ENCODE measurements around the gene ZBTB47. TPM values are rescaled to one million over a fixed set of nuclear protein-coding genes. Genes with fewer than 3 reads are reported as not detected.

The ZBTB47 gene
- 1 to 10 TPM; 2.1 to 3.0 (median 3.0) TPM for total RNA-seq
- 1.6 TPM for total RNA-seq (2013)

DNA sequence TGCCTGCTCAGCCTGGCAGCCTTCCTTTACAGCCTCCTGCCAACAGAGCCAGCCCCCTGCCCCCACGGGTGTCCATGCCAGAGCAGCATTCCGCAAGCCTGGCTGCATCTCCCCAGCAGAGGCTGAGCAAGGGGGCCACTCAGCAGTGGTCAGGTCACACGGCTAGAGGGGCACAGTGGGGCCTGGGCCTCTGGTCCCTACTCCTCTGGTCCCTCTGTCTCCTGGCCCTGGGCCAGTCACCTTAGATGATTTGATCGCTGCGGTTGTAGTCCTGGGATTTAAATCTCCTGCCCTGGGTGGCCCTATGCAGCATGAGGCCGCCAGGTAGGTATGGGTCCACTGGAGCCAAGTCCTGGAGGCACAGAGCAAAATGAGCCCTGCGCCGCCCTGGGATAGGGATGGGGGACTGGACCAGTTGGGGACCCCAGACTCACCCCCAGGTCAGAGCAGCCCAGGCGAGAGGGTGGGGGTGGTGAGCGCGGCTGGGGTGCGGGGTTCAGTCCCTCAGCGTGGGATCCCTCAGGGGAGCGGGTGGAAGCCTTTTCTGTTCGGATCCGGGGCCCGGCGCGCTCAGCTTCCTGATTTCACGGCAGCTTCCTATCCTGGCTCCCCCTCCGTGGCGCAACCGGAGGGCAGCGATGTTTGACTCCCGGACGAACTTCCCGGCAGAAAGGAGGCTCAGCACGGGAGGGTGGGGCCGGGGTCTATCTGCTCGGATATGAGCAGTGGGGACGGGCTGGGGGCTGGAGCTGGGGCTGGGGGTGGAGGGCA, at the start of gene ZBTB47:
Gene ZBTB47 (plus strand): TSS at position 138 of the 771 bp plus-strand sequence. CDS start 4,659 bp downstream, outside the sequence.
- TF ChIP-seq CTCF (IDR thresholded peaks at IDR 0.05): no peak
- intact Hi-C loops (cut with micrococcal nuclease): no loop called here
- Mint-ChIP-seq H3K4me1 (peaks cover 0 to 47% of the 10 kb centered on the region in 2 donors), H3K4me3 (peak within 1 kb of the TSS; percentile 88), H3K9me3 (no peaks in the 10 kb centered on the region), H3K36me3 (no peaks in the 10 kb centered on the region), H3K27ac (peak within 1 kb of the TSS in 1 of 2 donors; percentile 82), H3K27me3 (ENCODE audit: low read depth in 2 of 2) (no peaks in the 10 kb centered on the region)
- peak in 1 of 2 donors; percentile 30 for DNase-seq
- peak; percentile 2 to 11 (median 6) for ATAC-seq
- Histone ChIP-seq H3K4me3 (ENCODE audit: low read length) (peak within 1 kb of the TSS; percentile 53), H3K9me3 (ENCODE audit: control insufficient read depth, insufficient read depth, low read length) (no peaks in the 10 kb centered on the region), H3K4me1 (ENCODE audit: control insufficient read depth, insufficient read depth, low read length) (peaks cover 33% of the 10 kb centered on the region), H3K27me3 (ENCODE audit: control insufficient read depth, insufficient read depth, low read length) (no peaks in the 10 kb centered on the region), H3K36me3 (ENCODE audit: control insufficient read depth, insufficient read depth, low read length) (peaks cover 2% of the 10 kb centered on the region), H3K27ac (ENCODE audit: low read length) (no peak within 1 kb of the TSS)
- WGBS (ENCODE audit: insufficient coverage): 18% methylated on average over 31 of the region's 31 CpGs

GRCh38 chr3:42605546-42606173, 47.8 kb upstream of the ZBTB47 start:
- no peak overlapping the region for H3K4me3 Mint-ChIP-seq
- no peak for ATAC-seq
- intact Hi-C loops (cut with micrococcal nuclease): no loop called here
- no peaks in the 10 kb centered on the region for H3K9me3 ChIP-seq (ENCODE audit: control insufficient read depth, insufficient read depth, low read length)
- H3K27me3 ChIP-seq (ENCODE audit: control insufficient read depth, insufficient read depth, low read length): no peaks in the 10 kb centered on the region
- H3K27ac Mint-ChIP-seq: peak overlapping the region; percentile 1 to 37
- TF ChIP-seq CTCF (IDR thresholded peaks at IDR 0.05): no peak
- no peaks in the 10 kb centered on the region for H3K9me3 Mint-ChIP-seq
- no peaks in the 10 kb centered on the region for H3K36me3 Mint-ChIP-seq
- H3K4me1 ChIP-seq (ENCODE audit: control insufficient read depth, insufficient read depth, low read length): peaks cover 12% of the 10 kb centered on the region
- DNase-seq: no peak
- 89% methylated on average over 2 of the region's 5 CpGs for WGBS (ENCODE audit: insufficient coverage)
- H3K27me3 Mint-ChIP-seq (ENCODE audit: low read depth in 2 of 2): no peaks in the 10 kb centered on the region
- H3K4me3 ChIP-seq (ENCODE audit: low read length): no peak overlapping the region
- peaks cover 58 to 64% of the 10 kb centered on the region in 2 donors for H3K4me1 Mint-ChIP-seq
- H3K36me3 ChIP-seq (ENCODE audit: control insufficient read depth, insufficient read depth, low read length): peaks cover 10% of the 10 kb centered on the region
- H3K27ac ChIP-seq (ENCODE audit: low read length): no peak overlapping the region

- Histone ChIP-seq H3K36me3 (ENCODE audit: control insufficient read depth, insufficient read depth, low read length) (peaks cover 10% of the 10 kb centered on the region), H3K27ac (ENCODE audit: low read length) (no peak overlapping the region), H3K27me3 (ENCODE audit: control insufficient read depth, insufficient read depth, low read length) (no peaks in the 10 kb centered on the region), H3K4me3 (ENCODE audit: low read length) (no peak overlapping the region), H3K4me1 (ENCODE audit: control insufficient read depth, insufficient read depth, low read length) (peaks cover 8% of the 10 kb centered on the region), H3K9me3 (ENCODE audit: control insufficient read depth, insufficient read depth, low read length) (no peaks in the 10 kb centered on the region)
- Mint-ChIP-seq H3K9me3 (no peaks in the 10 kb centered on the region), H3K4me3 (no peak overlapping the region), H3K27me3 (ENCODE audit: low read depth in 2 of 2) (no peaks in the 10 kb centered on the region), H3K27ac (peak overlapping the region; percentile 69 to 75), H3K4me1 (peaks cover 61 to 74% of the 10 kb centered on the region in 2 donors), H3K36me3 (no peaks in the 10 kb centered on the region)
- DNase-seq (no peak), ATAC-seq (no peak)
- WGBS (ENCODE audit: insufficient coverage): 68% methylated on average over 4 of the region's 5 CpGs
- TF ChIP-seq CTCF (IDR thresholded peaks at IDR 0.05): no peak
- intact Hi-C loops (cut with micrococcal nuclease): no loop called here
Measured at GRCh38 chr3:42608581-42608980, 44.9 kb upstream of the ZBTB47 start.

Data from natural killer cell (primary cell).